Measurements from ENCODE around the gene EPB41L2.

DNA sequence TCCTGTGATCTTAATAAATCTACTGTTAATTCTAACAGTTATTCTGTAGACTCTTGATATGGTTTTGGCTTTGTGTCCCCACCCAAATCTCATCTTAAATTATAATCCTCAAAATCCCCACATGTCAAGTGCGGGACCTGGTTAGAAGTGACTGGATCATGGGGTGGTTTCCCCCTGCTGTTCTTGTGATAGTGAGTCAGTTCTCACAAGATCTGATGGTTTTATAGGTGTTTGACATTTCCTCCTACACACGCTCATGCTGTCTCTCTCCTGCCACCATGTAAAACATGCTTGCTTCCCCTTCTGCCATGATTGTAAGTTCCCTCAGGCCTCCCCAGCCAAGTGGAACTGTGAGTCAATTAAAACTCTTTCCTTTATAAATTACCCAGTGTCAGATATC is 10.5 kb upstream of the EPB41L2 start:
- TF ChIP-seq, protein P1, sequence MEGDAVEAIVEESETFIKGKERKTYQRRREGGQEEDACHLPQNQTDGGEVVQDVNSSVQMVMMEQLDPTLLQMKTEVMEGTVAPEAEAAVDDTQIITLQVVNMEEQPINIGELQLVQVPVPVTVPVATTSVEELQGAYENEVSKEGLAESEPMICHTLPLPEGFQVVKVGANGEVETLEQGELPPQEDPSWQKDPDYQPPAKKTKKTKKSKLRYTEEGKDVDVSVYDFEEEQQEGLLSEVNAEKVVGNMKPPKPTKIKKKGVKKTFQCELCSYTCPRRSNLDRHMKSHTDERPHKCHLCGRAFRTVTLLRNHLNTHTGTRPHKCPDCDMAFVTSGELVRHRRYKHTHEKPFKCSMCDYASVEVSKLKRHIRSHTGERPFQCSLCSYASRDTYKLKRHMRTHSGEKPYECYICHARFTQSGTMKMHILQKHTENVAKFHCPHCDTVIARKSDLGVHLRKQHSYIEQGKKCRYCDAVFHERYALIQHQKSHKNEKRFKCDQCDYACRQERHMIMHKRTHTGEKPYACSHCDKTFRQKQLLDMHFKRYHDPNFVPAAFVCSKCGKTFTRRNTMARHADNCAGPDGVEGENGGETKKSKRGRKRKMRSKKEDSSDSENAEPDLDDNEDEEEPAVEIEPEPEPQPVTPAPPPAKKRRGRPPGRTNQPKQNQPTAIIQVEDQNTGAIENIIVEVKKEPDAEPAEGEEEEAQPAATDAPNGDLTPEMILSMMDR (IDR thresholded peaks at IDR 0.05): no peak
- no peak for TF ChIP-seq POLR2A (IDR thresholded peaks at IDR 0.05)
